GM19324 (cell line): Measurements from ENCODE around the gene KRTAP23-1.

ENCODE experiments used
- ATAC-seq: cut with Tn5 transposase; IDR thresholded peaks from one replicate; pipeline ENCODE4 v1.9.1; 2021; ENCODE audit warnings: mild to moderate bottlenecking, moderate library complexity; ENCODE audit not compliant: unreplicated experiment, low FRiP score

KRTAP23-1 gene, protein sequence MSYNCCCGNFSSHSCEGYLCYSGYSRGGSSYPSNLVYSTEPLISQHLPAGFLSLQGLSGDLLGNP

GRCh38 chr21:30348506-30348905 is at the start of gene KRTAP23-1:
Gene KRTAP23-1, minus strand, starts transcription at chr21:30348606. Its CDS starts 0 bp downstream, at chr21:30348606.
- no peak for ATAC-seq

DNA sequence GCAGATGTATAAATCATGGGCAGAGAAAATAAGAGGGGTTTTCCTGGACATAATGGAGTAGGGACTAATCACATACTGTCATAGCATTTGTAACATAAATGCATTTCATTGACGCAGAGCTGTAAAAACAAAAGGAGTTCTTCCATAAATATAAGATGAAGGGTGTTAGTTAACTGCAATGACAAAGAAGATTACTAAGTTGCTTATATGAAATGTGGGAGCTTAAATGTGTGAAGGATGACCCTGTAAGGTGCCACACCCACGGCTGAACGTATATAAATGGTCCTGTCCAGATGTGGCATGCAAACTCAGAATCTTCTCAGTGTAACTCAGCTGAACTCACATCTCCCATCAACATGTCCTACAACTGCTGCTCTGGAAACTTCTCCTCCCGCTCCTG is 47.3 kb upstream of the KRTAP23-1 start, which contains the start of gene KRTAP13-1:
Gene KRTAP13-1, plus strand, starts transcription at position 301 of the 400 bp plus-strand sequence. Its CDS starts 56 bp downstream, at position 357.
- ATAC-seq = no peak

DNA sequence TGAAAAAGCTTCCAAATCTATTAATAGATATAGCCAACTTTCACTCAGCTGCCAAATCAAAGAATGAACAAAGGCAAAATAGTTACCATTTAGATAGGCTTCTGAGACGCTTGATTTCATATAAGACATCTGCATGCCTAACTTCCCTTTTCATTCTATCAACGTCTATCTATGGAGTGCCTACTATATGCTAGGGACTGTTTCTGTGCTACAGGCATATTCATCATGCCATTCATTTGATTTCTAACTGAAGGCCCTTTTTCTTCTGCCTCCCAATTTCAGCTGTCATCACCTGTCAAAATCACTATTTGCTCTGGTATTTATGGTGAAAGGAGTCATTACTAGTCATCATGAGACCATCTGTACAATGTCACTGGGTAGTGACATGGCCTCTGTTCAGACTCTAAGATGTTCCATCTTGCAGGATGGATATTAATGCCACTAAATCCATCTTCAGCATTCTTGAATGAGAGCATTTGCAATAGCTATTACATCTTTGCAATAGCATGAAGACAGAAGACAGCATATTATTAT is 43.2 kb upstream of the KRTAP23-1 start:
- ATAC-seq = no peak

- ATAC-seq = no peak
These were observed 33.8 kb upstream of the KRTAP23-1 start for GRCh38 chr21:30382201-30382600.

DNA sequence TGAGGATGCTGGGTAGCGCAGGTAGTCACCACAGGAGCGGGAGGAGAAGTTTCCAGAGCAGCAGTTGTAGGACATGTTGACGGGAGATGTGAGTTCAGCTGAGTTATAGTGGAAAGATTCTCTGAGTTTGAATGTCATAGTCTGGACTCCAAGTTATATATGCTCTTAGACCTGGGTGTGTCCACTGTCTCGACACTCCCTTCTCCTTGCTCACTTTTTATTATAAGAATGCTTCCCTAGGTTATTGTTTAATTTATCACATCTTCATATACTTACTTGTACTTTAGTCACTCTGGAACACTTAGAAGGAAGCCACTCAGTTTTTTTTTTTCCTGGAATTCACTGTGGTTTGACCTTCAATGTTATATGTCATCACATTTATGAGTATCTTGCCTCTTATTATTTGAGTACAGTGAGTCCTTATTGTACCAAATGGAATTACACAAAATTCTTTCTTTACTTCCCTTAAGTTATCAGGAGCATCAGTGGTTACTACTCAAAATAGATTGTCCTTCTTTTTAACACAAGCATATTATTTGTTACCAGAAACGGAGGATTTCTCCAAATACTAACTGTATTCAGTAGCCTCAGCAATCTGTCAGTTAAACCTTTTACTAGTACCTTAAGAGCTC is 23.8 kb upstream of the KRTAP23-1 start, which contains the start of gene KRTAP13-2:
Gene KRTAP13-2, minus strand, starts transcription at position 133 of the 632 bp plus-strand sequence. Its CDS starts 58 bp downstream, at position 75.
- ATAC-seq = no peak

GRCh38 chr21:30355906-30356305 is 7.5 kb upstream of the KRTAP23-1 start:
- ATAC-seq = no peak

DNA sequence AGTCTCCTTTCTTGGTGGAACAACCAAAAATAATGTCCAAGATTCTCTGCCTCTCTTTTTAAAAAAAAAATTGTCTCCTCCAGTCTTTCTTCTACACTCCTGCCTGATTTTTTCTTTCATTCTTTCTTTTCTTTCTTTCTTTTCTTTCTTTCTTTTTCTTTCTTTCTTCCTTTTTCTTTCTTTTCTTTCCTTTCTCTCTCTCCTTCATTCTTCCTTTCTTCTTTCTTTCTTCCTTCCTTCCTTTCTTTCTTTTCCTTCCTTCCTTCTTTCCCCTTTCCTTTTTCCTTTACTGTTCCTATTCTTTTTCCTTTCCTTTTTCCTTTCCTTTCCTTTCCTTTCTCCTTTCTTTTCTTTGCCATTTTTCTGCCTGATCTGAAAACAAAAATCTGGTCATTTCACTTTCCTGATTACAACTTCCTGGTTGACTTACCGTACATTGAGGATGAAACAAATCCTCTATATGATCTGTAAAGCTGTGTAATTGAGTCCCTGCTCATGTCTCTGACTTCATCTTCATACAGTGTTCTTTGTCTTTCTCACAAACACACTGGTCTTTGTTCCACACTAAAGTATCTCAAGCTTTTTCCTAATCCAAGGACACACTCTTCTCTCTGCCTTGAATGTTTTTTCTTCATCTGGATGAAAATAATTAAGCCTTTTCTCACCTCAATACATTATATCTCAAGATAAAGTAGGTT is 6.1 kb upstream of the KRTAP23-1 start:
- no peak for ATAC-seq

GRCh38 chr21:30351534-30351933 is 3.1 kb upstream of the KRTAP23-1 start:
- no peak for ATAC-seq

DNA sequence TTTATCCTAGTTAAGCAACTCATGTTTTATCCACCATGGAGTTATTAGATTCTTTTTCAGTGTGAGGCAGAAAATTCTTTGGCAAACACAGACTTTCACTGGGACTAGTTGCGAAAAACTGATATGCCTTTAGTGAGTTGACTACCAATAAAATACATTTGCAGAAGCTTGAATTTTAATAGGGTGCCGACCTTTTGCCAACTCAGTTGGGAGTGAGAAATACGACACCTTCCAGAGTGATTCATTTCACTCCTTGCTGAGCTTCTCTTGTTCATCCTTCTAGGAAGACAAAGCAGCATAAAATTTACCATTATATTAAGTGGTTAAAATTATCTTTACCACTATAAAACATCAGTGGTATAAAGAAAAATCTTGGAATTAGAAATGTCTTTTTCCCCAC is 1.2 kb upstream of the KRTAP23-1 start:
- no peak for ATAC-seq

DNA sequence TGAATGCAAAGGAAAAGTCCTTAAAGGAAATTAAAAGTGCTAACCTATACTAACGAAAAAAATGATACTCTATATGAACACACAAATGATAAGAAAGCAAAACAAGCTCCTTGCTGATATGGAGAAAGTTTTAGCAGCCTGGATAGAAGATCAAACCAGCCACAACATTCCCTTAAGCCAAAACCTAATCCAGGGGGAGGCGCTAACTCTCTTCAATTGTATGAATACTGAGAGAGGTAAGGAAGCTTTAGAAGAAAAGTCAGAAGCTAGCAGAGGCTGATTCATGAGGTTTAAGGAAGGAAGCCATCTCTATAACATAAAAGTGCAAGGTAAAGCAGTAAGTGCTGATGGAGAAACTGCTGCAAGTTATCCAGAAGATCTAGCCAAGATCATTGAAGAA is 3.4 kb downstream of the KRTAP23-1 start:
- no peak for ATAC-seq

DNA sequence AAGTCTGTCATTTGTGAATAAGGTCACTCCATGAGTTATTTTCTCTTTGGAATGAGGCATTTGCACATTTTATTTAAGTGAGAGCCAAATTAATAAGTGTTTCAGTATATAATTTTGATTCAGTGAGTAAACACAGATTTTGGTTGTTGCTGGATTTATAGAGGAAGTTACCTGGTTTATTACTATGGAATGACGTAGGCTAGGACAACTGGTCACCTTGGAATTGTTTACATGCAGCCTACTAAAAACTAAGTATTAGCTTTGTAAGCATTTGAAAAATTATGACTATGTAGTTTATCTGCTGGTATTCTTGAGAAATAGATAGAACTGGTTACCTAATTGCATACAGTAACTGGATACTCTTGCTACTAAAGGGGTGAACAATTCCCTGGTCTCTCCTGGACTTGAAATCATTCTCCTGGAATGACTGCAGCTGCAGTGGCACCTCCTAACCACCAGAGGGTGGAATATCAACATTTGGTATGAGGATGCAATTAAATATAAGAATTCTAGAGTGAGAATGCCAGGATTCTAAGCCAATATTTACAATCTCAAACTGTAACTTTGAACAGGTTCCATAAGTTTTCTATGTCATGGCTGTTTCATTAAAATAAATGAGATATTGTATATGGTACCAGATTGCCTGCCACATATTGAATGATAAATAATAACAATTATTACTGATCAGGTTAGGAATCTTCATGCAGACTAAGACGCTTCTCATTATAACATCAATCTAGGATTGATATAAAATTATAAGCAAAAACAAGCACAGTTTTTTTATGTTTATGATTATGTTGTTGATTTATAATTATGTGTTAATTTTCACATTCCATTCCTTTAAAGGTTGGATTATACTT is 7.5 kb downstream of the KRTAP23-1 start:
- no peak for ATAC-seq

DNA sequence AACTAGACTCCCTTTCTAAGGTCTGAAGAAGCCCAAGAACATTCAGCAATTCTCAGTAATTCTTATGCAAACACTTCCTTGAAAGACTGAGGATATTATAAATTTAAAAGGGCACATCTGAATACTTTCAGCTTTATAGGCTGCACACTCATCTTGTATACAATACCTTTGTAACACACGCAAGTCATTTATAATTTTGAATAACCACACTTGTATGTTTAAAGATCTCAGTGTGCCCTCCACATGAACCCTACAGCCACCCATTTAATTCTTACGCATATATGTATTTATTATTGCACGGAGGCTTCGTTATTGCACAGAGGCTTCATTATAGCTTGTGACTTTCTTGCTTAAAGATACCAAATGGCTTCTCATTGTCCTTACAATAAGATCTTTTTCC is 9.7 kb downstream of the KRTAP23-1 start:
- ATAC-seq = no peak

DNA sequence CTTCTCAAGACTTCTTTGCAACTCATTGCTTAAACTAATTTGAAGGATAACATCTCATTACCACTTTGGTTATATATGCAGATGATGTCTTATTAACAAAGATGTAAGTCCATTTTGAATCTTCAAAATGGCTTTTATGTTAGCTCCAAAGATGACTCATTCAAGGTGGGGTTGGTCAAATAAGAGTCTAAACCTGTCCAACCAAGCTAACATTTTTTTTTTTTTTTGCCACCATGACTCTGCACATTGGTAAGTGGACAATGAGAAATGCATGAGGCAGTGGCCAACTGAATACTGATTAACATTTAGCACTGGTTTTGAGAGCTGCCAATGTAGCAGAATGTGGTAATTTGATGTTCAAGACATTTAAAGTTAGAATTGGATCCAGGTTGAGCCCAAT is 10.6 kb downstream of the KRTAP23-1 start:
- no peak for ATAC-seq

- no peak for ATAC-seq
These were observed 11.1 kb downstream of the KRTAP23-1 start, which contains the start of gene KRTAP27-1 for GRCh38 chr21:30337276-30337744. Gene KRTAP27-1, minus strand, starts transcription at chr21:30337694. Its CDS starts 26 bp downstream, at chr21:30337668.

GRCh38 chr21:30336596-30336995 is 11.8 kb downstream of the KRTAP23-1 start:
- ATAC-seq = no peak

DNA sequence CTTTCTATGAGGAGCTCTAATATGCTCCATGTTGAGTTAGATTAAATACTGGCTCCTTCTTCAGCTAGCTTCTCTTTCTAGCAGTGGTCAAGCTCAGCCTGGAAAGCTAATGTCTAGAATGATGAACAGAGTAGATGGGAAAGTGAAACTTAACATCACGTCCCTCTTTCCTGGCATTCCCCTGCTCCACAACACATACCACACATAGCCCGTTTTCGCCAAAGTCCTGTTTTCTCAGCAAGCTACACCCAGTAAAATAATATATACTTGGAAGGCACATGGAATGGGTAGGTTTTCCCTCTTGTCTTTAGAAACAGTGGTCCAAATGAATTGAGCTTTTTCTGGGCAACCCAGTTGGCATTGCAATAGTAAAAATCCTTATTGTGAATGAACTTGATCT is 14.7 kb downstream of the KRTAP23-1 start:
- no peak for ATAC-seq

GRCh38 chr21:30332681-30333080 is 15.7 kb downstream of the KRTAP23-1 start:
- ATAC-seq = no peak

- no peak for ATAC-seq
These were observed 19.1 kb downstream of the KRTAP23-1 start for GRCh38 chr21:30329203-30329875.

GRCh38 chr21:30326390-30326789 is 22.0 kb downstream of the KRTAP23-1 start:
- ATAC-seq = no peak

GRCh38 chr21:30320215-30320614 is 28.2 kb downstream of the KRTAP23-1 start, which contains the start of gene KRTAP26-1:
Gene KRTAP26-1, minus strand, starts transcription at chr21:30320315. Its CDS starts 280 bp downstream, at chr21:30320035.
- no peak for ATAC-seq
